ENCODE results near the gene NCAPH2.

The NCAPH2 gene

GRCh38 chr22:50522806-50523438 is 14.9 kb downstream of the NCAPH2 start:
- H3K4me3 ChIP-seq (ENCODE audit: low read depth, low read length), result no peak overlapping the region
- no peak for TF ChIP-seq CTCF (IDR thresholded peaks at IDR 0.05; ENCODE audit: low read depth, low read length, missing control alignments)
- no peak for DNase-seq (ENCODE audit: low read depth)

- no peak for DNase-seq (ENCODE audit: low read depth)
- H3K4me3 ChIP-seq (ENCODE audit: low read depth, low read length), result no peak overlapping the region
- no peak for TF ChIP-seq CTCF (IDR thresholded peaks at IDR 0.05; ENCODE audit: low read depth, low read length, missing control alignments)
Measured at GRCh38 chr22:50523458-50523805, 15.4 kb downstream of the NCAPH2 start.

GRCh38 chr22:50523806-50524675 is 16.0 kb downstream of the NCAPH2 start:
- H3K4me3 ChIP-seq (ENCODE audit: low read depth, low read length), result peak overlapping the region; percentile 60
- no peak for TF ChIP-seq CTCF (IDR thresholded peaks at IDR 0.05; ENCODE audit: low read depth, low read length, missing control alignments)
- DNase-seq (ENCODE audit: low read depth), result no peak

- H3K4me3 ChIP-seq (ENCODE audit: low read depth, low read length), result peak overlapping the region; percentile 60
- no peak for DNase-seq (ENCODE audit: low read depth)
- TF ChIP-seq CTCF (IDR thresholded peaks at IDR 0.05; ENCODE audit: low read depth, low read length, missing control alignments), result no peak
Measured at GRCh38 chr22:50524676-50525103, 16.7 kb downstream of the NCAPH2 start.

GRCh38 chr22:50525104-50525857 is 17.3 kb downstream of the NCAPH2 start, which contains the start of gene SCO2:
SCO2 (minus strand) TSS chr22:50525598; CDS start chr22:50524411, 1,187 bp downstream.
- no peak for TF ChIP-seq CTCF (IDR thresholded peaks at IDR 0.05; ENCODE audit: low read depth, low read length, missing control alignments)
- DNase-seq (ENCODE audit: low read depth), result peak; percentile 88

GRCh38 chr22:50525858-50526107 is 17.8 kb downstream of the NCAPH2 start:
- H3K4me3 ChIP-seq (ENCODE audit: low read depth, low read length), result peak overlapping the region; percentile 60
- DNase-seq (ENCODE audit: low read depth), result no peak
- peak; percentile 50 for TF ChIP-seq CTCF (IDR thresholded peaks at IDR 0.05; ENCODE audit: low read depth, low read length, missing control alignments)

More at GRCh38 chr22:50525104-50525857, 17.3 kb downstream of the NCAPH2 start, which contains the start of gene SCO2:
- peak within 1 kb of the TSS; percentile 60 for H3K4me3 ChIP-seq (ENCODE audit: low read depth, low read length)
